HepG2 (cell line): ENCODE data around the gene CACNA1H. TPM values are rescaled to one million over a fixed set of nuclear protein-coding genes. Genes with fewer than 3 reads are reported as not detected.

Experiments used
- GABPB1 ChIP-seq: IDR thresholded peaks from 2 replicates; pipeline ENCODE4 v1.6.1; 2016; ENCODE audit warnings: mild to moderate bottlenecking, missing genetic modification reagents, moderate library complexity, missing compliant biosample characterization
- KDM5B ChIP-seq: sonication (generic); formaldehyde crosslinking; IDR thresholded peaks from 2 replicates; pipeline ENCODE4 v1.4.0; 2020; ENCODE audit warnings: missing genetic modification reagents, mild to moderate bottlenecking, borderline replicate concordance
- SAP130 ChIP-seq: IDR thresholded peaks from 2 replicates; pipeline ENCODE4 v1.6.1; 2016; ENCODE audit warnings: low read depth
- TBP ChIP-seq: sonication (generic); formaldehyde crosslinking; IDR thresholded peaks from 2 replicates; pipeline ENCODE4 v1.5.0; 2020; ENCODE audit warnings: missing genetic modification reagents
- UBTF ChIP-seq: sonication (generic); formaldehyde crosslinking; IDR thresholded peaks from 2 replicates; pipeline ENCODE4 v1.4.0; 2020; ENCODE audit warnings: mild to moderate bottlenecking, missing genetic modification reagents
- ZBTB10 ChIP-seq: sonication (generic); formaldehyde crosslinking; IDR thresholded peaks from 2 replicates; pipeline ENCODE4 v1.4.0; 2020; ENCODE audit warnings: missing genetic modification reagents, borderline replicate concordance
- ZBTB21 ChIP-seq: sonication (generic); formaldehyde crosslinking; IDR thresholded peaks from 2 replicates; pipeline ENCODE4 v1.4.0; 2020; ENCODE audit warnings: missing genetic modification reagents
- ZBTB49 ChIP-seq: sonication (generic); formaldehyde crosslinking; IDR thresholded peaks from 2 replicates; pipeline ENCODE4 v1.4.0; 2020; ENCODE audit warnings: missing genetic modification reagents, borderline replicate concordance
- ZNF160 ChIP-seq: sonication (generic); formaldehyde crosslinking; IDR thresholded peaks from 2 replicates; pipeline ENCODE4 v1.8.0; 2022; ENCODE audit warnings: mild to moderate bottlenecking, inconsistent platforms, missing genetic modification reagents
- polyA plus RNA-seq, 8 experiments: library from polyadenylated mRNA; depleted of rRNA in 3 of 8; stranded (reverse) in 7 of 8; unstranded in 1 of 8; fragments of >200 nt; fragmentation: Illumina TruSeq in 4 of 8; extraction: Trizol in 4 of 8; gene quantifications; 2 replicates each; pipeline versions ENCODE4 v1.2.1 to v1.2.3, GENCODE V29; 2011 to 2016; ENCODE audit warnings: low read depth in 4 of 8, missing spikeins in 1 of 8, mixed read lengths in 1 of 8; ENCODE audit not compliant: insufficient read depth in 1 of 8
- total RNA-seq, 5 experiments: library from RNA; depleted of rRNA; stranded (reverse); fragments of >200 nt; fragmentation: Illumina TruSeq; extraction: Trizol; gene quantifications; 2 replicates each; pipeline ENCODE4 v1.2.3, GENCODE V29; 2016; ENCODE audit warnings: low read depth in 1 of 5
- TF ChIP-seq, protein P1 (sequence below): sonication (generic); formaldehyde crosslinking; IDR thresholded peaks from 2 replicates; pipeline ENCODE4 v1.4.0; 2020; ENCODE audit warnings: missing genetic modification reagents
- TF ChIP-seq, protein P2 (sequence below): sonication (generic); formaldehyde crosslinking; IDR thresholded peaks from 2 replicates; pipeline ENCODE4 v1.5.0; 2020; ENCODE audit warnings: missing genetic modification reagents
- TF ChIP-seq, protein P3 (sequence below): sonication (generic); formaldehyde crosslinking; IDR thresholded peaks from 2 replicates; pipeline ENCODE4 v1.5.1; 2020; ENCODE audit warnings: mild to moderate bottlenecking, missing genetic modification reagents, moderate library complexity

Gene CACNA1H
- total and polyA plus RNA-seq, 2 of the 13 experiments (the other 11 are each of a cell fraction or from before 2014, with no cell fraction given) = 0.40 to 1.8 TPM

GRCh38 chr16:1158456-1159324, 5.8 kb downstream of the CACNA1H start (continued):
- TF ChIP-seq ZBTB49 (CRISPR knock-in tag) = no peak
- TF ChIP-seq ZBTB21 = peak; percentile 70; the same call in 1 of the 2 replicates
- no peak for TF ChIP-seq TBP (CRISPR knock-in tag)
- TF ChIP-seq ZBTB10 (CRISPR knock-in tag) = peak; percentile 43; the same call in 1 of the 2 replicates
- TF ChIP-seq, protein P1, sequence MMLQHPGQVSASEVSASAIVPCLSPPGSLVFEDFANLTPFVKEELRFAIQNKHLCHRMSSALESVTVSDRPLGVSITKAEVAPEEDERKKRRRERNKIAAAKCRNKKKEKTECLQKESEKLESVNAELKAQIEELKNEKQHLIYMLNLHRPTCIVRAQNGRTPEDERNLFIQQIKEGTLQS (CRISPR knock-in tag) = 0 out of 2 replicates have a peak, but pooled peaks have one; percentile 14
- TF ChIP-seq, protein P2, sequence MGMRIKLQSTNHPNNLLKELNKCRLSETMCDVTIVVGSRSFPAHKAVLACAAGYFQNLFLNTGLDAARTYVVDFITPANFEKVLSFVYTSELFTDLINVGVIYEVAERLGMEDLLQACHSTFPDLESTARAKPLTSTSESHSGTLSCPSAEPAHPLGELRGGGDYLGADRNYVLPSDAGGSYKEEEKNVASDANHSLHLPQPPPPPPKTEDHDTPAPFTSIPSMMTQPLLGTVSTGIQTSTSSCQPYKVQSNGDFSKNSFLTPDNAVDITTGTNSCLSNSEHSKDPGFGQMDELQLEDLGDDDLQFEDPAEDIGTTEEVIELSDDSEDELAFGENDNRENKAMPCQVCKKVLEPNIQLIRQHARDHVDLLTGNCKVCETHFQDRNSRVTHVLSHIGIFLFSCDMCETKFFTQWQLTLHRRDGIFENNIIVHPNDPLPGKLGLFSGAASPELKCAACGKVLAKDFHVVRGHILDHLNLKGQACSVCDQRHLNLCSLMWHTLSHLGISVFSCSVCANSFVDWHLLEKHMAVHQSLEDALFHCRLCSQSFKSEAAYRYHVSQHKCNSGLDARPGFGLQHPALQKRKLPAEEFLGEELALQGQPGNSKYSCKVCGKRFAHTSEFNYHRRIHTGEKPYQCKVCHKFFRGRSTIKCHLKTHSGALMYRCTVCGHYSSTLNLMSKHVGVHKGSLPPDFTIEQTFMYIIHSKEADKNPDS (CRISPR knock-in tag) = no peak
- TF ChIP-seq UBTF (CRISPR knock-in tag) = peak; percentile 71
- TF ChIP-seq KDM5B = no peak
- peak; percentile 75 for TF ChIP-seq GABPB1 (CRISPR knock-in tag)
- peak; percentile 29; the same call in 1 of the 2 replicates for TF ChIP-seq SAP130 (CRISPR knock-in tag)
- TF ChIP-seq, protein P3, sequence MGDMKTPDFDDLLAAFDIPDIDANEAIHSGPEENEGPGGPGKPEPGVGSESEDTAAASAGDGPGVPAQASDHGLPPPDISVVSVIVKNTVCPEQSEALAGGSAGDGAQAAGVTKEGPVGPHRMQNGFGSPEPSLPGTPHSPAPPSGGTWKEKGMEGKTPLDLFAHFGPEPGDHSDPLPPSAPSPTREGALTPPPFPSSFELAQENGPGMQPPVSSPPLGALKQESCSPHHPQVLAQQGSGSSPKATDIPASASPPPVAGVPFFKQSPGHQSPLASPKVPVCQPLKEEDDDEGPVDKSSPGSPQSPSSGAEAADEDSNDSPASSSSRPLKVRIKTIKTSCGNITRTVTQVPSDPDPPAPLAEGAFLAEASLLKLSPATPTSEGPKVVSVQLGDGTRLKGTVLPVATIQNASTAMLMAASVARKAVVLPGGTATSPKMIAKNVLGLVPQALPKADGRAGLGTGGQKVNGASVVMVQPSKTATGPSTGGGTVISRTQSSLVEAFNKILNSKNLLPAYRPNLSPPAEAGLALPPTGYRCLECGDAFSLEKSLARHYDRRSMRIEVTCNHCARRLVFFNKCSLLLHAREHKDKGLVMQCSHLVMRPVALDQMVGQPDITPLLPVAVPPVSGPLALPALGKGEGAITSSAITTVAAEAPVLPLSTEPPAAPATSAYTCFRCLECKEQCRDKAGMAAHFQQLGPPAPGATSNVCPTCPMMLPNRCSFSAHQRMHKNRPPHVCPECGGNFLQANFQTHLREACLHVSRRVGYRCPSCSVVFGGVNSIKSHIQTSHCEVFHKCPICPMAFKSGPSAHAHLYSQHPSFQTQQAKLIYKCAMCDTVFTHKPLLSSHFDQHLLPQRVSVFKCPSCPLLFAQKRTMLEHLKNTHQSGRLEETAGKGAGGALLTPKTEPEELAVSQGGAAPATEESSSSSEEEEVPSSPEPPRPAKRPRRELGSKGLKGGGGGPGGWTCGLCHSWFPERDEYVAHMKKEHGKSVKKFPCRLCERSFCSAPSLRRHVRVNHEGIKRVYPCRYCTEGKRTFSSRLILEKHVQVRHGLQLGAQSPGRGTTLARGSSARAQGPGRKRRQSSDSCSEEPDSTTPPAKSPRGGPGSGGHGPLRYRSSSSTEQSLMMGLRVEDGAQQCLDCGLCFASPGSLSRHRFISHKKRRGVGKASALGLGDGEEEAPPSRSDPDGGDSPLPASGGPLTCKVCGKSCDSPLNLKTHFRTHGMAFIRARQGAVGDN = peak; percentile 28
- no peak for TF ChIP-seq ZNF160
